PC-9 (cell line): ENCODE measurements around the gene MTG2. TPM values are rescaled to one million over a fixed set of nuclear protein-coding genes. Genes with fewer than 3 reads are reported as not detected.

Experiments used
- BruUV-seq: library from RNA; stranded (reverse); fragments of 400-500 nt; replicated peaks from 2 replicates; lab custom pipeline; 2021; lab: Mats Ljungman, UMichigan
- CTCF ChIA-PET: fragments of 300-600 bp; sonication (Branson Sonifier 250); formaldehyde crosslinking; loops from one replicate; lab custom pipeline; 2022; ENCODE audit warnings: antibody characterized with exemption; lab: Charles Lee
- POLR2A ChIA-PET: fragments of 300-600 bp; sonication (Branson Sonifier 250); formaldehyde crosslinking; loops from one replicate; lab custom pipeline; 2022; ENCODE audit warnings: antibody characterized with exemption; ENCODE audit not compliant: unreplicated experiment; lab: Charles Lee
- DNase-seq, 2 experiments: peaks; one replicate each; pipeline versions ENCODE4 v3.0.0 to v3.0.0-alpha.2; 2015 to 2022; ENCODE audit warnings: mixed read lengths in 1 of 2
- H2AFZ ChIP-seq: fragments of 200-600 bp; sonication (generic); 2 replicates; pipeline ENCODE4 v1.8.1; 2017; ENCODE audit warnings: antibody characterized with exemption
- H3F3A ChIP-seq: fragments of 200-600 bp; sonication (generic); 2 replicates; pipeline ENCODE4 v1.8.1; 2017; ENCODE audit warnings: antibody characterized with exemption, mild to moderate bottlenecking, low read depth; ENCODE audit not compliant: insufficient read depth
- H3K27ac ChIP-seq: fragments of 200-600 bp; sonication (generic); 2 replicates; pipeline ENCODE4 v1.6.1; 2016; ENCODE audit warnings: mixed run types
- H3K27me3 ChIP-seq: fragments of 200-600 bp; sonication (generic); 2 replicates; pipeline ENCODE4 v1.6.1; 2016; ENCODE audit warnings: low read depth, mixed run types; ENCODE audit not compliant: insufficient read depth
- H3K36me3 ChIP-seq: fragments of 200-600 bp; sonication (generic); 2 replicates; pipeline ENCODE4 v1.6.1; 2016; ENCODE audit warnings: low read depth, mixed run types
- H3K4me1 ChIP-seq: fragments of 200-600 bp; sonication (generic); replicated peaks from 2 replicates; pipeline ENCODE4 v1.6.1; 2016; ENCODE audit warnings: mixed run types; ENCODE audit not compliant: insufficient read depth
- H3K4me2 ChIP-seq: fragments of 200-600 bp; sonication (generic); 2 replicates; pipeline ENCODE4 v1.6.1; 2017; ENCODE audit warnings: mixed run types
- H3K4me3 ChIP-seq: fragments of 200-600 bp; sonication (generic); 2 replicates; pipeline ENCODE4 v1.6.1; 2016; ENCODE audit warnings: mixed run types
- H3K79me2 ChIP-seq: fragments of 200-600 bp; sonication (generic); 2 replicates; pipeline ENCODE4 v1.6.1; 2017; ENCODE audit warnings: low read depth, mixed run types
- H3K9me2 ChIP-seq: fragments of 200-600 bp; sonication (generic); 2 replicates; pipeline ENCODE4 v1.8.1; 2017; ENCODE audit warnings: mild to moderate bottlenecking; ENCODE audit not compliant: insufficient read depth
- H3K9me3 ChIP-seq: fragments of 200-600 bp; sonication (generic); 2 replicates; pipeline ENCODE4 v1.8.1; 2016; ENCODE audit warnings: low read depth; ENCODE audit not compliant: insufficient read depth
- H4K20me1 ChIP-seq: fragments of 200-600 bp; sonication (generic); 2 replicates; pipeline ENCODE4 v1.8.1; 2017; ENCODE audit not compliant: insufficient read depth
- CTCF ChIP-seq: fragments of 200-600 bp; sonication (generic); conservative IDR thresholded peaks from 2 replicates; pipeline ENCODE4 v1.6.1; 2017; ENCODE audit warnings: mixed run types, antibody characterized with exemption, mild to moderate bottlenecking, moderate library complexity
- EZH2 ChIP-seq: fragments of 200-600 bp; sonication (generic); IDR thresholded peaks from 2 replicates; pipeline ENCODE4 v1.8.0; 2017; ENCODE audit warnings: antibody characterized with exemption, low read depth
- intact Hi-C: fragments of 100-400 bp; cut with micrococcal nuclease; formaldehyde crosslinking; loops from one replicate; pipeline ENCODE4 v1.10.0; 2022; ENCODE audit not compliant: unreplicated experiment
- total RNA-seq: library from RNA; stranded (reverse); gene quantifications from 2 replicates; pipeline ENCODE4 v1.2.3, GENCODE V29; 2021

Gene MTG2
- total RNA-seq, 1 experiment from 2014 or later = 58.1 TPM

- ChIA-PET CTCF (no interaction called here), POLR2A (no interaction called here)
- H2AFZ ChIP-seq = no peak overlapping the region
- peaks cover 31% of the 10 kb centered on the region for H3K27me3 ChIP-seq
- no peaks in the 10 kb centered on the region for H3K79me2 ChIP-seq
- no peaks in the 10 kb centered on the region for H3K4me1 ChIP-seq
- H3K4me3 ChIP-seq = no peak overlapping the region
- DNase-seq = no peak
- no peak overlapping the region for H3K4me2 ChIP-seq
- no TSS peak for BruUV-seq
- H3K36me3 ChIP-seq = no peaks in the 10 kb centered on the region
- H4K20me1 ChIP-seq = peaks cover 17% of the 10 kb centered on the region
- peaks cover 16% of the 10 kb centered on the region; the same call in 1 of the 2 replicates for H3F3A ChIP-seq
- intact Hi-C loops = no loop called here
- no peaks in the 10 kb centered on the region for H3K9me3 ChIP-seq
- H3K9me2 ChIP-seq = no peaks in the 10 kb centered on the region
- TF ChIP-seq CTCF = no peak
- TF ChIP-seq EZH2 = no peak
- no peak overlapping the region for H3K27ac ChIP-seq
These were observed 28.4 kb downstream of the MTG2 start for GRCh38 chr20:62211216-62211615.

- intact Hi-C loops = no loop called here
- Histone ChIP-seq H3K4me1 (no peaks in the 10 kb centered on the region), H3K4me3 (no peak overlapping the region), H3F3A (peaks cover 16% of the 10 kb centered on the region; the same call in 1 of the 2 replicates), H3K9me3 (no peaks in the 10 kb centered on the region), H2AFZ (no peak overlapping the region), H3K27me3 (peaks cover 38% of the 10 kb centered on the region), H3K9me2 (no peaks in the 10 kb centered on the region), H3K79me2 (no peaks in the 10 kb centered on the region), H3K27ac (no peak overlapping the region), H3K36me3 (no peaks in the 10 kb centered on the region), H3K4me2 (no peak overlapping the region), H4K20me1 (peaks cover 17% of the 10 kb centered on the region)
- ChIA-PET CTCF (no interaction called here), POLR2A (no interaction called here)
- BruUV-seq = no TSS peak
- no peak for TF ChIP-seq EZH2
- no peak for TF ChIP-seq CTCF
- no peak for DNase-seq
These were observed 29.0 kb downstream of the MTG2 start for GRCh38 chr20:62211769-62212288.

- intact Hi-C loops = no loop called here
- BruUV-seq = no TSS peak
- H3K27me3 ChIP-seq = peaks cover 42% of the 10 kb centered on the region
- H2AFZ ChIP-seq = no peak overlapping the region
- H3K9me3 ChIP-seq = no peaks in the 10 kb centered on the region
- H3K27ac ChIP-seq = no peak overlapping the region
- no peaks in the 10 kb centered on the region for H3K9me2 ChIP-seq
- no peaks in the 10 kb centered on the region for H3K79me2 ChIP-seq
- H3F3A ChIP-seq = peaks cover 16% of the 10 kb centered on the region; the same call in 1 of the 2 replicates
- H4K20me1 ChIP-seq = peaks cover 17% of the 10 kb centered on the region
- no peaks in the 10 kb centered on the region for H3K4me1 ChIP-seq
- no peaks in the 10 kb centered on the region for H3K36me3 ChIP-seq
- TF ChIP-seq CTCF = no peak
- no peak for TF ChIP-seq EZH2
- DNase-seq = no peak
- CTCF ChIA-PET = no interaction called here
- no peak overlapping the region for H3K4me3 ChIP-seq
- POLR2A ChIA-PET = no interaction called here
- H3K4me2 ChIP-seq = no peak overlapping the region
These were observed 29.5 kb downstream of the MTG2 start for GRCh38 chr20:62212299-62212698.
